Measurements from ENCODE around the gene NR2C2.

NR2C2 gene

DNA sequence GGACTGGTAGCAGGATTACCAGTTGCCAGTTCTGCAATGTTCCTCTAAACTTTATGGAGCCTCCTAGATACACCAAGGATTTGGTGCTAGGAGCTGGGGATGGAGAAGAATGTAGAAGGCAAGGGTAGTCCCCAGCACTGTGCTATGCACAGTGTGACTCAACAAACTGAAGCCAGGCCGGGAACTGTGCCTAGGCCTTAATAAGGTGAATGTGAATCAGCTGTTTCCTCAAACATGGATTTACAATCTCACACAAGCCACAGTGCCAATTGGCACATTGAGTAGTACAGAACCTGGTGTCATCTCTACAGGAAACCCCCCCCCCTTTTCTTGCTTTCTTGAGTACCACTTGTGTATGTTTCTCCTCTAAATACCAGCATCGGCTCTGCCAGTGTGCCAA is 85.3 kb downstream of the NR2C2 start:
- no peak for DNase-seq

DNA sequence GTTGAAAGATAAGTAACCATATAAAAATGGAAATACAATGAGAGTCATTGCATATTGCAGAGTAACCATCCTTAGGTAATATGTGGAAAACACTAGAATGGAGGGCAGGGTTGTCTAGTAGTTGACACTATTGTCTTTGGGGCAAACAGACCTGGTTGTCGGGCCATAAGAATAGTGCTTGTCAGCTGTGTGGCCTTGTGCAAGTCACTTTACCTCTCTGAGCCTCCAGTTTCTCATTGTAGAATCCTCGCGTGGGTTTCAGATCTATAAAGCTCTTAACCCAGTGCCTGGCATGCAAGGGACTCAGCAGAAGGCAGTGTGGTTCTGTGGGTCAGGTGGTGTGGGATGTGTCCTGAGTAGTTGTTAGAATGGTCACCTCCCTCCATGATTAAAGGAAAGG is 85.7 kb downstream of the NR2C2 start:
- no peak for DNase-seq

DNA sequence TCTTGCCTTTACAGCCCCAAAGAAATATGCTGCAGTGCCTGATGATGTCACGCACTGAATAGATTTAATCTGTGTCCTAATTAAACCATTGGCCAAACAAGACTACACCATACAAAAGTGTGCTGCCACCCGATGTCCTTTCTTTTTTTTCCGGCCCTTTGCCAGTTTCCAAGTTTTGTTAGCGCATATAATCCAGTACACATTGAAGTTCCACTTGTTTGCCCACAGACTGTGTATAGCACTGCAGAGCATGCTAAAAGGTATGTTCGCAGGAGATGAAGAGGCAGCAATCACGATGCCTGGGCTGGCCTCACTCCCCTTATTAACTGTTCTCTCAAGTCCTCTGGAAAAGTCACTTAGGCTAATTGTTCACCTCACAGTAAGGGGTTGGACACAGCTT is 90.9 kb downstream of the NR2C2 start:
- DNase-seq, result no peak

DNA sequence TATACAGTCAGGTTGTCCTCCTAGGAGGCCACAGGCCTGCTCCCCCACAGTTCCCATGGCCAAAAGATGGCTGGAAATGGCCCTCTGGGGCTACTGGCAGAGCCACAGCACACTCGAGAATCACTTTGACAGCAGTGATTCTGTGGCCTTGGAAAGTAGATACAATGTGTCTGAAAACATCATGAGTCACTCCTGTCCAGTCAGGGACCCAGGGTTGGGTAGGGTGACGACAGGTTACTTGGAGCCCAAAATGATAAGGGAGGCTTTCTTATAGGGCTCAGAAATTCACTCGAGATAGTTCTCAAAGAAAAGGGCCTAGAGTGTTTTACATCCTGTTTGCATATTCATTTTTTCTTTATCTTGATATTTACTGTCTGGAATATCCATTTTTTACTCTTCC is 93.5 kb downstream of the NR2C2 start:
- DNase-seq, result no peak

DNA sequence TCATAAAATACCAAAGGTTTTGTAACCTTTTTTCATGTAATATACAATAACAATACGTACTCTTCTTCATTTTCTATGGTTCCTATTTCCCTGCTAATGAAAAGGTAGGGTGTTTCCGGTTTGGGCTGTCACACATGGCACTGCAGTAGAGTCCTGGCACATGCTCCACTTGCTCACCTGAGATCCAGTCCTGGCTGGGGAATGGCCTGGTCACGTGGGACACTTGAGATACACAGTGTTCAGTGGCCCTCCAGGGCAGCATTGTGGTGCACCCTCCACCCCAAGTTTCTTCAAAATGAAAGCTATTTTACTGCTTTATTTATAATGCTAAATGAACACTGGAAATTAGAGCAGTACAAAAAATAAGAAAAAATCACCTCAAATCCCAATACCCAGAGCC is 94.6 kb downstream of the NR2C2 start:
- no peak for DNase-seq

DNA sequence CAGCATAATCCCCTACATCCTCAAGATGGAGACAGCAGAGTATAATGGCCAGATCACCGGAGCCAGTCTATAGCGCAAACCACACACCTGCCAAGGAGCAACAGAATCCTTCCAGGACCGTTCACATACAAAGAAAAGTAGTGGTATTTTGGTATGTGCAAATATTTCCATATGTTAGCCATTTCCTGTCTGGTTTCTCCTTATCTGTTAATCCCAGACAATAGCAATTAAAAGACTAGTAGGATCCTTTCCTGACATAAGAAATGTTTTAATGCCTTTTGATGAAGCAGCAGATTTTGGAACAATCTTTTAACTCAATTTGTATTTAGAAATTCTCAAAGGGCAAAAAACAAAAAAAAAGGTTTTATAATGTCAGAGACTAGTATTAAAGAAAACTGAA is 95.6 kb downstream of the NR2C2 start:
- no peak for DNase-seq

DNA sequence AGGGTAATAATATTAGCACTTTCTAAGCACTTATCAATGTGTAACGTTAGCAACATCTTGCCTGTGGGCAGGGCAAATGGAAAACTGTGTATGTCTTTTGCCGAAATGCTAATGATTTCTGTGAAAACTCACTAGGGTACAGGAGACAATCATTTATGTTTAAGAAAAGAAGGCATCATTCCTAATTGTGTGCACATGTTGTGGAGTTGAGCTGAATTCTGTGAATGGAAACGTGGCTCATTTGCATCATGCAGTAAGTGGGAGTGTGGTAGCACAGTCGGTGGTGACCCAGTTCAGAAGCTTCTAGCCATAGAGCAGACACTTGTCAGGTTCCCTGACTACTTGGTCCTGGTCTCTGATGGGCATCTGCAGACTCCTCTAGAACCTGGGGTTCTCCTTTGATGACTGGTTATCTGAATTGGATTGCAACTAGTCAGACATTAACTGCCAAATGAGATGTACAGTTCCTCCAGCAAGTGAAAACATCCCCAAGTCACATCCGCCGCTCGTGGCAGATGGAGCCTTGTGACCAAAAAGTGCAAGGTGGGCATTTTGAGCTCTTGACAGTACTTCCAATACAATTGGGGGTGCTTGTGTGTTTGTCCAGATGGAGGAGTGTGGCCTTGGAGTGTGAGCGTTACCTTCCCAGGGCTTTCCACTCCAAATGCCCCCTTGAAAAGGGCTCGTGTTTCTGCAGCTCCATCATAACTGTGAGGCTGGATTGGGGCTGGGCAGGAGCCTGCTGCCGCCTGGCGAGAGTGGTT is 96.2 kb downstream of the NR2C2 start:
- DNase-seq, result no peak

DNA sequence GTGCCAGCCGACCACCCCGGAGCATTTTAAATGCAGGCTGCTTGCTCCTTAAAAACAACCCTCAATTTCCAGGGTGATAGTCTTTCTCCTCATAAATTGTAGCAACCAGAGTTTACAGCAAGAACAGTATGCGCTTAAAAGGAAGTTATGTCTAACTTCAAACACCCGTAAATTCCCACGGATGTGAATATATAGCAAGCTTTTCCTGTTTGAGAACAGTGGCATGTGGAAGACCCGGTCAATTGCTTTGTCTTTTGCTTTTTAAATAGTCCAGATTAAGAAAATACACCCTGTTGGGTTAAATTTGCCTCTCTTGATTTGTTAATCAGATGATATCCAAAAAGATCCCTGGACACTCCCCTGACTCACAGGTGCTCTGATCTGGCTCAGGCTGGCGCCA is 96.9 kb downstream of the NR2C2 start:
- DNase-seq, result no peak

DNA sequence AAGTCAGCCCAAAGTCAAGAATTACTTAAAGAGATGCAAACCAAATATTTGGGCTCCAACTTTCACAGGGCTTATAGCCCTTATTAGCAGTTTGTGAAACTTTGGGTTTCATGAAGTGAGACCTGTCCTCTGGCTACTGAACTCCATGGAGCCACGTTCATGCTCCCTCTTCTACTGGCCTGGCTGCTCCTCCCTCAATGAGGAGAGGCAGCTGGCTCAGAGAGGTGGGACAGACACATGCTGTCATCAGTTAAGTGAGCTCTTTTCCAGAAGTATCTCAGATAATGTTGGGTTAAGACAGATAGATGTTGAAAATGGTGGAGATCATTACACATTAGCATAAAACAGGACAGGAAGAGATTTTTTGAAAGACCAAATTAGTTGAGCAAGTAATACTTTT is 98.3 kb downstream of the NR2C2 start:
- DNase-seq, result no peak

DNA sequence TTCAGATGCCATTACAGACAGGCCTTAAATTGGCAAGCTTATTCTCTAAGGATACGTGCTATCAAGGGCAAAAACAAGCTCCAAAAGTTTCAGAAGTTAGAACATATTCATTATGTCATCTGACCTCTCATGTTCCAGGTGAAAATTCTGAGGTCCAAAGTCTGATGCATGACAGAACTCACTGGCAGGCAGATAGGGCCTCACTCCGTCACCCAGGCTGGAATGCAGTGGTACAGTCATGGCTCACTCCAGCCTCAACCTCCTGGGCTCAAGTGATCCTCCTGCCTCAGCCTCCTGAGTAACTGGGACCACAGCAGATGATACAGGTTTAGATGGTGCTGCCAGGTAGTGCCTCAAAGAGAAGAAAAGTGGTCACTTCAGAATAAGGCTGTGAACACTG is 102.2 kb downstream of the NR2C2 start:
- no peak for DNase-seq

DNA sequence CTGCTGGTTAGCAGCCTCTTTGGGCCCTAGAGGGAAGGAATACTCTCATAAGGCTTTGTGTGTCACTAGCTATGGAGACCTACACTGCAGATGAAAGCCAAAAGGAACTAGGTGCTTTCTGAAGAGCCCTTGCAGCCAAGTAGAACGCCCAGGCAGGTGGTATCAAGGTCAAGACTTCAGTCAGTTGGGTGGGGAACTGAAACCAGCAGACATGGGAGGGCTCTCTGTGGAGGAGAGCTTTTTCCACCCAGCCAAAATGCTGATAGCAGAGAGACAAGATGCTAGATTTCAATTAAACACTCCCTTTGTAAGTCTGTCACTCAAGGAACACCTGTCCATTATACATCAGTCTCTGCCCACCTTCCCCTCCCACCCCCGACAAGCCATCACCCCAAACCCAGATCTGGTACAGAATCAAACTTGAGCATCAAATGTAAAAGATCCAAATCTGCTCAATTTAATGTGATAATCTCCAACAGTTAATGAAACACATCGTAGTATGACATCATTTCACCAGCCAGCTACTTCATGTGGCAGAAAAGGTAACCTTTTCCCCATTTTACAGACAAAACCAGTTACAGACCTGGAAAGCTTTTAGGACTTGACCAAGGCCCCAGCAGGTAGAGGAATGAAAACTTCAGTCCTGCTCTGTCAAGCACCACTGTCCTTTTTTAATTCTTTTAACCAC is 103.2 kb downstream of the NR2C2 start:
- DNase-seq, result no peak

DNA sequence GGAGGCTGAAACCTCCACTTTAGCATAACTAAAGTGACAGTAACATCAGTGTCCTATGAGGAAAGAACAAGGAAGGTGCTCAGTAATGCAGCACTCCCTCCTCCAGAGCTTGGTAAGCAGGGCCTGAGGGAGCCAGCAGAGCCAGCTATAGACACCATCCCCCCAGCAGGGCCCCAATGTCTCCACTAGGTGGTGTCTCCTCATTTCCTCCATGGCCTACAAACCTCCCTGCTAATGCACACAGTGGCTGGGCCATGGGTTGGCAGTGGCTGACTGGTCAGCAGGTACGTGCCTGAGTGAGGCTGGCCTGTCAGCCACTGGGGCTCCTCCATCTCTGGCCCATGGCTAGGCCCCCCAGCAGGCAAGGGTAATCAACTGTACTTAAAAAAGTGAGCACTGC is 104.1 kb downstream of the NR2C2 start:
- peak; percentile 10 for DNase-seq

DNA sequence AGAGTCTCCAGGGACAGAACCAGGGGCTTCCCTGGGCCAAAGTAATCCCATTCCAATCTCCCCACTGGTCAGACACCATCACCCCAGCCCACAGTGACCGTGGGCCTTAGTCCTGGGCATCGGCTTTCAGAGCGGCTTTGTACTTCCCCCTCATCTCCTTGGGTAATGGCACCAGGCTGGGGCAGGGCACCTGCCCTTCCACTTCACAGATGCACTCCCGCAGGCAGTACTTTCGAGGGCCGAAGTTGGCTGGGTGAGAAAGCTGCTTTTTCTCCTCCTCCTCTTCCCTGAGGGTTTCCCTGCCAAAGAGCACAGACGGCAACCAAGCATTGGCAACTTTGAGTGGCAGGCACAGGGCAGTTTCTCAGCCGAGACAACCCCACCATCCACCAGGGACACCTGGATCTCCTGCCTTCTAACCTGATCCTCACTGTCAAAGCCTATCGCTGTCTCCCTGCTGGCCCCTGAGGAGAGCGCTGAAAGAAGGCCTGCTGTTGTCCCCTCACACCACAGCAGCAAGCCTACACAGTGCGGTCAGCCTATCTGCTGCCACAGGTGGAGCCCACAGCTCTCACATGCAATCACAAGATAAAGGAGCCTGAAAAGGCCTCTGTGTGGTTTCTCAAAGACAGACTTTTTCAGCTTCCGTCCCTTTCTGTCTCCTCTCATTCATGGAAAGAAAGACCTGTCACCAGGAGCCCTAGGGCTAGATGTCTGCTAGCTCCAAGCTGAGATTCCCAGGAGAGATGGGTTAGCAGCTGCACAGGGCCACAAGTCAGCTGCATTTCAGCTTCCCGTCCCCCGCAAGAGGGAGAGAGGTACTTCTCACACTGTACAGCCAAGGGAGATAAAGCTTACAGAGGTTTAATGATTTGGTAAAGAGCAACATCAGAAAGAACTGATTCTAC is 105.2 kb downstream of the NR2C2 start:
- DNase-seq, result no peak

DNA sequence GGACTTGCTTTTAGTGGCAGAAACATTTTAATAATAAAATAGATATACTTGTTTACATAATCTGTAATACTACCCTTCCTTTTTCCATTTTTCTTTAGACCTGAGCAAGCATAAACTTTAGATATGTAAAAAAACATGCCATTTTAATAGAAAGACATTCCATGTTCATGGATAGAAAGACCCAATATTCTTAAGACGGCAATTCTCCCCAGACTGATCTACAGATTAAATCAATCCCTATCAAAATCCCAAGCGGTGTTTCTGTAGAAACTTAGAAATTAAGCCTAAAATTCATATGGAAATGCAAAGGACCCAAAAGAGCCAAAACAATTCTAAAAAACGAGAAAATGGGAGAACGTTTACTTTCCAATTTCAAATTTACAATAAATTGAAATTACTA is 106.2 kb downstream of the NR2C2 start:
- DNase-seq, result no peak

DNA sequence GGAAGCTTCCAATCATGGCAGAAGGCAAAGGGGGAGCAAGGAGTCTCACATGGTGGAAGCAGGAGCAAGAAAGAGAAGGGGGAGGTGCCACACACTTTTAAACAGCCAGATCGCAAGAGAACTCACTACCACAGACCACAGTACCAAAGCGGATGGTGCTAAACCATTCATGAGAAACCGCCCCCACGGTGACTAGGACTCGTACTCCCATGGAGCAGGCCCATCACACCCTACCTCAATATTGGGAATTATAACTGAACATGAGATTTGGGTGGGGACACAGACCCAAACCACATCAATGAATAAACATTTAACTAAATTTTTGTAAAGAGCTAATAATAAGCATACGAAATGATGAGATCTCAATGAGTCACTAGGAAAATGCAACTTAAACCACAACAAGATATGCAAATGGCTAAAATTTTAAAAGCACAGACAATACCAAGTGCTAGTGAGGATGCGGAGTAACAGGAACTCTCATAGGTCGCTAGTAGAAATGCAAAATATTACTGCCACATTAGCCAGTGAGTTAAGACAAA is 107.7 kb downstream of the NR2C2 start:
- DNase-seq, result peak; percentile 6

DNA sequence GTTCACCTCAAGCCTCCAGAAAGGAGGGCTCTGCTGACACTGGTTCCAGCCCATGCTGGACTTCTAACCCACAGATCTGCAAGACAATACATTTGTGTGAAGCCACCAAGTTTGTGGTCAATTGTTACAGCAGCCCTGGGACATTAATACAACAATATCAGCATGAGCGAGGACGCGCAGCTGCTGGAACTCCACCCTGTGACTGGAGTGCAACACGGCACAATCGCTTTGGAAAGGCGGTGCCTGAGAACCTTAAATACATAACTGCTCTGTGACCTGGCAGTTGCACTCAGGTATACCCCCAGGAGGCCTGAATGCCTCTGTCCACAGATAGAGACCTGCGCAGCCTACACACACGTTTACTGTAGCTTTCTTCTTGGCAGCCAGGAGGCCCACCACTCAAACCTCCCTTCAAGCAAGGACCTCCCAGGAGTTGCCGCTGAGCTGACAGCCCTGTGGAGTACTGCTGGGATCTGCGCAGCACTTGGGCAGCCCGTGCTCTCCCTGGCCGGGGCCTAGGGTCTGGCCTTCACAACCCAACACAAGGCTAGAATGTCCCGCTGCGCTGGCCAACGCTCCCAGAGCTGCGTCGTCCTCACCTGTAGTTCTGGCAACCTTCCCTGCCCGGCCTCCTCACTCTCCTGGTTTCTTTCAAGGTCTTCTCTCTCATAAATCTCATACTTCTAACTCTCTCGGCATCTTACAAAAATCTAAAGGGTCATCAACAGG is 109.5 kb downstream of the NR2C2 start:
- no peak for DNase-seq

DNA sequence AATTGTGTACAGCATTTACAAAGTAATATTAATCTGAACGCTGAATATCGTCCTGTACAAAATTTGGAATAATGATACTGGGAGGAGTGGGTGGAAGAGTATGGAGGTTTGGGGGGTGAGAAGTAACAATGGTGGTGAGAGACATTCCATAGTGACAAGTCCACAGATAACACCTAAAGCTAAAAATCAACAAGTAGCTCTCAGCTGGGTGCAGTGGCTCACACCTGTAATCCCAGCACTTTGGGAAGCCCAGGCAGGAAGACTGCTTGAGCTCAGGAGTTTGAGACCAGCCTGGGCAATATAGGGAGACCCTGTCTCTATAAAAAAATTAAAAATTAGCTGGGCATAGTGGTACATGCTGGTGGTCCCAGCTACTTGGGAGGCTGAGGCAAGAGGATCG is 112.6 kb downstream of the NR2C2 start:
- no peak for DNase-seq

DNA sequence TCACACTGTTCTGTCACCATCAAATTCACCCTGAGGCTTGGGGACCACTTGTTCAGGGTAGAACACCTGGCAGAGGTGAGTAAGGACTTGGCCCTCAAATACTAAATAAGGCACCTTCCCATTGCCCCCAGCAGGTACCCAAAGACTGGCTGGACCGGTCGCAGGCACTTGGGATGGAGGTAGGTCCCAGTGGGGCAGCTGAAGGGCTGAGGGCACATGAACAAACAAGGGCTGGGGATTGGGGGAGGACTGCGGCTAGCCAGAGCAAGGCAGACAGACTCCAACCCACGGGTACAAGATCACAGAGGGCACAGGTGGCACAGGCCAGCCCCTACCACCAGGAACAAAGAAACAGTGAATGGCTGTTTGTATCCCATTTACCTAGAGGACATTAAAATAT is 115.9 kb downstream of the NR2C2 start:
- DNase-seq, result no peak

DNA sequence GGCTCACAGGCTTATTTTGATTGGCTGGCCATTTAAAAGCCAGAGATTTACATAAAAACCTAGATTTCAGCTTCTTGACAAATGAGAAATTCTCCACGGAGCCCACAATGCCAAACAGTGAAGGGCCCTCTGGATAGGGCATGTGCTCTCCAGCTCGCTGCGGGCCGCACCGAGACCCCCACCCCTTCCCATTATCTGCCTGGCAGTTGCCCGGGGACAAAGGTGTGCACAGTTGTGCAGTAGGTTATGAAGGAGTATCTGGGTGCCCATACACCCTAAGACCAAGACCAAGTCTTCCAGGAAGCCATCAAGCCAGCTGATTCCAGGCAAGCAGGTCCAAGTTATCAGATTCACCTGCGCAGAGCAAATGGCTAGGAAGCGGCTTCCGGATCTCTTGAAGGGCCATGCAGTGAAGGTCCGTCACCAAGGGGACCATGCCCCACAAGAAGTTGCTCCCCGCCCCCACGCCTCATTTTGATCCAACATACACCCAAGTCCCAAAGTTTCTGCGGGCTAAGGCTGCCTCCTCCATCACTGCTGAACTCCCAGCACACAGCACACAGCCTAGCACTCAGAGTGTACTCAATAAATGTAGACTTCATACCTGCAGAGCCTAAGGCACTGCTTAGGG is 116.4 kb downstream of the NR2C2 start:
- no peak for DNase-seq

DNA sequence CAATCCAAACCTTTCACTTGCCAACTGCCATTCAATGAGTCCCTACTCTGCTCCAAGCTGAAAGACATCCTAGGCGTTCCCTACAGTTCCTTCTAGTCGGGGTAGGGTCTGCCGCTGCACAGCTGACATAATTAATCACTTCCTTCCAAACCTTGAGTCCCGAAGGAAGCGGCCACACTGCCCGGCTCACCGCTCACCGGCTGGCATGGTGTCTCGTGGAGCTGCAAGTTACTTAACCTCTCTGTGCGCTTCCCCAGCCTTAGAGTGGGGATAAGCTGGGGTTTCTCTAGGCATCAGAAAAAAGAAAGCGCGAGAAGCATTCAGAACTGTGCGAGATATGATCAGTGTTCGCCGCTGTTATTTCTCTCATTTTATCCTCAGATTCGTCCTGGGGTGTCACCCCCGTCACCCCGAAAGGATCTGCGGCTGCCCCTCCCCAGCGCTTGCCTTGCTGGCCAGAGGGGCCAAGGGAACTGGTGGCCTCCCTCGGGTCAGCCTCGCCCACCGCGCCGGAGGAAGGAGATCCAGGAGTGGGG is 117.0 kb downstream of the NR2C2 start:
- DNase-seq, result peak; percentile 12

DNA sequence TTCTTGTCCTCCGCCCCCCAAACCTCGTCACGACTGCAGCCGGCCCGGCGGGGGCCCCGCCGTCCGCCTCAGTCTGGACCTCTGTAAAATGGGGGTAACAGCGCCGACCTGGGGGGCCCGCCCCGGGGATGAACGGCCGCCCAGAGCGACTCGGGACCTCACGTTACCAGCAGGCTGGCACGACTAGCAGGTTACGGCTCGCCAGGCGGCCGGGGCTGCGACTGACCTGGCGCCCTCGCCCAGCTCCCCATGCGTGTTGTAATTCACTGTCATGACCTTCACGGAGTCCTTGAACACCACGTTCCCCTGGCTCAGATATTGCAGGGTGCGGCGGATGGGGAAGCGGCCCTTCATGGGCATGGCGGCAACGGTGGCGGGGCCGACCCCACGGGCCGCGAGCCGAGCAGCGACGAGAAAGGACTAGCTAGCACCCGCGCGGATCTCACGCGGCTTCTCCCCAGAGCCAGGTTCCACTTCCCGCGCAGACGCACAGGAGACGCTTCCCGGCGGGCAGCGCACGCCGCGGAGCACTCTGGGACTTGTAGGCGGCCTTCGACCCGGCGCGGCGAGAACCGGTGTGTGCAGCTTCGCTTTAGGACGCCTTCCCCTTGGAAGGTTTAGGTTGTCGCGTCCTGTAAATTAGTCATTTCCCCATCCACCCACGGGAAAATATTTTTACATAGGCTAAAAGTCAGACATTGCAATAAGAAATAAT is 117.6 kb downstream of the NR2C2 start, which contains the start of gene MRPS25:
Gene MRPS25 (minus strand): TSS at position 481 of the 715 bp plus-strand sequence. CDS start 121 bp downstream, at position 360.
- DNase-seq, result peak; percentile 87

Measured in effector CD4-positive, alpha-beta T cell (primary cell).